ENCODE measurements around the gene CTNNA3. TPM values are rescaled to one million over a fixed set of nuclear protein-coding genes. Genes with fewer than 3 reads are reported as not detected.

Gene CTNNA3
- total RNA-seq, 4 donors from 2014 or later, result 1.5 to 9.8 (median 4.3) TPM

GRCh38 chr10:67045404-67045803, 650.6 kb downstream of the CTNNA3 start:
- Histone ChIP-seq H3K9me3 (no peaks in the 10 kb centered on the region), H3K27me3 (no peaks in the 10 kb centered on the region), H3K4me3 (no peak overlapping the region), H3K27ac (no peak overlapping the region), H3K36me3 (no peaks in the 10 kb centered on the region), H3K4me1 (no peaks in the 10 kb centered on the region)
- intact Hi-C loops (cut with DNase I; ENCODE audit: low total_unique reads), result no loop called here
- no peak for DNase-seq
- no peak for TF ChIP-seq POLR2A (IDR thresholded peaks at IDR 0.05)
- TF ChIP-seq CTCF (IDR thresholded peaks at IDR 0.05), result no peak

GRCh38 chr10:67043041-67043440, 653.0 kb downstream of the CTNNA3 start:
- Histone ChIP-seq H3K4me3 (no peak overlapping the region), H3K4me1 (no peaks in the 10 kb centered on the region), H3K36me3 (no peaks in the 10 kb centered on the region), H3K27ac (no peak overlapping the region), H3K9me3 (no peaks in the 10 kb centered on the region), H3K27me3 (no peaks in the 10 kb centered on the region)
- no peak for TF ChIP-seq CTCF (IDR thresholded peaks at IDR 0.05)
- intact Hi-C loops (cut with DNase I; ENCODE audit: low total_unique reads), result no loop called here
- no peak for DNase-seq

- intact Hi-C loops (cut with DNase I; ENCODE audit: low total_unique reads), result no loop called here
- Histone ChIP-seq H3K4me1 (no peaks in the 10 kb centered on the region), H3K36me3 (no peaks in the 10 kb centered on the region), H3K27ac (no peak overlapping the region), H3K9me3 (no peaks in the 10 kb centered on the region), H3K4me3 (no peak overlapping the region), H3K27me3 (no peaks in the 10 kb centered on the region)
- no peak for DNase-seq
- TF ChIP-seq POLR2A (IDR thresholded peaks at IDR 0.05), result no peak
- TF ChIP-seq CTCF (IDR thresholded peaks at IDR 0.05), result no peak
These were observed 659.2 kb downstream of the CTNNA3 start for GRCh38 chr10:67036808-67037207.

- no peak for DNase-seq
- TF ChIP-seq POLR2A (IDR thresholded peaks at IDR 0.05) (no peak), CTCF (IDR thresholded peaks at IDR 0.05) (no peak)
- intact Hi-C loops (cut with DNase I; ENCODE audit: low total_unique reads), result no loop called here
These were observed 662.1 kb downstream of the CTNNA3 start for GRCh38 chr10:67033878-67034277.

GRCh38 chr10:67022099-67022498, 673.9 kb downstream of the CTNNA3 start:
- no peaks in the 10 kb centered on the region for H3K4me1 ChIP-seq
- no peak overlapping the region for H3K27ac ChIP-seq
- DNase-seq, result no peak
- H3K9me3 ChIP-seq, result no peaks in the 10 kb centered on the region
- no peak overlapping the region for H3K4me3 ChIP-seq
- H3K36me3 ChIP-seq, result no peaks in the 10 kb centered on the region
- TF ChIP-seq CTCF (IDR thresholded peaks at IDR 0.05) (no peak), POLR2A (IDR thresholded peaks at IDR 0.05) (no peak)
- no peaks in the 10 kb centered on the region for H3K27me3 ChIP-seq
- intact Hi-C loops (cut with DNase I; ENCODE audit: low total_unique reads), result no loop called here

More at GRCh38 chr10:67033878-67034277, 662.1 kb downstream of the CTNNA3 start:
- H3K9me3 ChIP-seq, result no peaks in the 10 kb centered on the region
- no peaks in the 10 kb centered on the region for H3K36me3 ChIP-seq
- H3K27me3 ChIP-seq, result no peaks in the 10 kb centered on the region
- H3K27ac ChIP-seq, result no peak overlapping the region
- H3K4me3 ChIP-seq, result no peak overlapping the region
- H3K4me1 ChIP-seq, result no peaks in the 10 kb centered on the region

Data from uterus (tissue), 4 donors.